Adrenal gland (tissue), 5 donors: ENCODE results near the gene DPM1.

Experiments
- CTCF ChIP-seq, 6 experiments: fragments of 450-650 bp in 4 of 6; fragments of 200-600 bp in 2 of 6; sonication (generic) in 1 of 6; IDR thresholded peaks; 1 replicate in 5 of 6; 2 replicates in 1 of 6; pipeline versions ENCODE4 v1.5.1 to v1.8.0; 2016 to 2021; ENCODE audit warnings: antibody characterized with exemption in 6 of 6, mild to moderate bottlenecking in 2 of 6, moderate library complexity in 1 of 6
- POLR2A ChIP-seq, 2 donors: fragments of 450-650 bp; IDR thresholded peaks; one replicate each; pipeline ENCODE4 v1.6.1; 2017; ENCODE audit warnings: antibody characterized with exemption in 2 of 2, mild to moderate bottlenecking in 2 of 2, moderate library complexity in 1 of 2
- donor health status: DM: no; HTN: no; CAD: no.

GRCh38 chr20:50993876-50994275 lies 35.5 kb upstream of the DPM1 start:
- TF ChIP-seq CTCF (IDR thresholded peaks at IDR 0.05) (no peak), POLR2A (IDR thresholded peaks at IDR 0.05) (no peak)
